NB4 (cell line): ENCODE results near the gene ZSCAN12.
"Not testable (repeated sequence)": the region's sequence is repeated elsewhere in the genome, so short reads cannot be mapped to it uniquely, and the experiment has no call there.

Source experiments
- DNase-seq: peaks from one replicate; pipeline ENCODE4 v3.0.0; 2010; ENCODE audit warnings: low read depth
- H3K4me3 ChIP-seq: one replicate; pipeline ENCODE4 v1.5.1; 2011; ENCODE audit warnings: mild to moderate bottlenecking, low read depth, low read length, moderate library complexity
- MYC ChIP-seq: IDR thresholded peaks from 2 replicates; pipeline ENCODE4 v1.6.1; 2011; ENCODE audit warnings: low read depth, low read length
- POLR2A ChIP-seq: IDR thresholded peaks from 2 replicates; pipeline ENCODE4 v1.6.1; 2011; ENCODE audit warnings: mild to moderate bottlenecking; ENCODE audit not compliant: insufficient read length; ENCODE audit errors: extremely low read depth
- TF ChIP-seq, protein P1 (sequence below): IDR thresholded peaks from 2 replicates; pipeline ENCODE4 v1.6.1; 2011; ENCODE audit warnings: low read depth, low read length
- TF ChIP-seq, protein P2 (sequence below): IDR thresholded peaks from one replicate; pipeline ENCODE4 v1.5.1; 2012; ENCODE audit warnings: low read depth, low read length

The ZSCAN12 gene

DNA sequence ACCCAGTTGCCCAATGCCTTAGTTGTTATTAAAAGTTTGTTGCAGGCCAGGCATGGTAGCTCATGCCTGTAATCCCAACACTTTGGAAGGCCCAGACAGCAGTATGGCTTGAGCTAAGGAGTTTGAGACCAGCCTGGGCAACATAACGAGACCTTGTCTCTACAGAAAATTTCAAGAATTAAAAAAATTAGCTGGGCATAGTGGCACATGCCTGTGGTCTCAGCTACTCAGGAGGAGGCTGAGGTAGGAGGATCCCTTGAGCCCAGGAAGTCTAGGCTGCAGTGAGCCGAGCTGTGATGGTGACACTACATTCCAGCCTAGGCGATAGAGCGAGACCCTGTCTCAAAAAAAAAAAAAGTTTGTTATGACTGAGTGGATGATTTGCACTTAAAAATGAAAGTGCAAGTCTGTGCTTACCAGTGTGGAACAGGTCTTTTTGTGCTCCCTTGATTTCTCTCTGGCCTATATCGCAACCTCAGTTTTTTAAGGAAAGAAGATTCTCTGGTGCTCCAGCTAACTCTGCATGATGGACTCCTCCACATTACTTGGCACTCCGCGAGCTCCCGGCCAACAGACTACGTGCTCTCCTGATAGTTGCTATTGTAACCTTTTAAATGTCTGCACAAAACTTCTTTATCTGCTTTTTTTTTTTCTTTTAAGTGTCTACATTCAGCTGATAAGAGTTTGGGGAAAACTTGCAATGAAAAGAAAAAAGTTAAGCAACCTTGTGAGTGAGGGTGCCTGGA, 27.7 kb downstream of the ZSCAN12 start:
- TF ChIP-seq, protein P1, sequence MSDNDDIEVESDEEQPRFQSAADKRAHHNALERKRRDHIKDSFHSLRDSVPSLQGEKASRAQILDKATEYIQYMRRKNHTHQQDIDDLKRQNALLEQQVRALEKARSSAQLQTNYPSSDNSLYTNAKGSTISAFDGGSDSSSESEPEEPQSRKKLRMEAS, result no peak
- TF ChIP-seq, protein P2, sequence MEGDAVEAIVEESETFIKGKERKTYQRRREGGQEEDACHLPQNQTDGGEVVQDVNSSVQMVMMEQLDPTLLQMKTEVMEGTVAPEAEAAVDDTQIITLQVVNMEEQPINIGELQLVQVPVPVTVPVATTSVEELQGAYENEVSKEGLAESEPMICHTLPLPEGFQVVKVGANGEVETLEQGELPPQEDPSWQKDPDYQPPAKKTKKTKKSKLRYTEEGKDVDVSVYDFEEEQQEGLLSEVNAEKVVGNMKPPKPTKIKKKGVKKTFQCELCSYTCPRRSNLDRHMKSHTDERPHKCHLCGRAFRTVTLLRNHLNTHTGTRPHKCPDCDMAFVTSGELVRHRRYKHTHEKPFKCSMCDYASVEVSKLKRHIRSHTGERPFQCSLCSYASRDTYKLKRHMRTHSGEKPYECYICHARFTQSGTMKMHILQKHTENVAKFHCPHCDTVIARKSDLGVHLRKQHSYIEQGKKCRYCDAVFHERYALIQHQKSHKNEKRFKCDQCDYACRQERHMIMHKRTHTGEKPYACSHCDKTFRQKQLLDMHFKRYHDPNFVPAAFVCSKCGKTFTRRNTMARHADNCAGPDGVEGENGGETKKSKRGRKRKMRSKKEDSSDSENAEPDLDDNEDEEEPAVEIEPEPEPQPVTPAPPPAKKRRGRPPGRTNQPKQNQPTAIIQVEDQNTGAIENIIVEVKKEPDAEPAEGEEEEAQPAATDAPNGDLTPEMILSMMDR, result no peak
- TF ChIP-seq POLR2A (no peak), MYC (no peak)
- DNase-seq, result no peak
- no peak overlapping the region for H3K4me3 ChIP-seq

DNA sequence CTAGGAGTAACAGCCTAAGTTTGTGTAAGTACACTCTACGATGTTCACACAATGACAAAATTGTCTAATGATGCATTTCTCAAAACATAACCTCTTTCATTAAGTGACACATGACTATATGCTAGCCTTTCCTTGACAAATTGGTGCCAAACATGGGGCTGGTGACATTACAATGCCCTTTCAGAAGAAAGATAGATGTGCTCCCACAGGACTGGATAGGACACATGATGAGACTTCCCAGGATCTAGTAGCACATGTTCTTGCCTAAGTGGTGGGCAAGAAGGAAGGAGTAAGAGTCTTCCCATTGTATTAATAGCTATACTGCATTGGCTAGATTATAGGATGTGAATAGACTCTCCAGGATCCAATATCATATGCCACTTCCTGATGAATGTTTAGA, 28.3 kb downstream of the ZSCAN12 start:
- TF ChIP-seq MYC (no peak), POLR2A (no peak)
- TF ChIP-seq, protein P1, result no peak
- TF ChIP-seq, protein P2, result no peak
- no peak for DNase-seq
- H3K4me3 ChIP-seq, result no peak overlapping the region

DNA sequence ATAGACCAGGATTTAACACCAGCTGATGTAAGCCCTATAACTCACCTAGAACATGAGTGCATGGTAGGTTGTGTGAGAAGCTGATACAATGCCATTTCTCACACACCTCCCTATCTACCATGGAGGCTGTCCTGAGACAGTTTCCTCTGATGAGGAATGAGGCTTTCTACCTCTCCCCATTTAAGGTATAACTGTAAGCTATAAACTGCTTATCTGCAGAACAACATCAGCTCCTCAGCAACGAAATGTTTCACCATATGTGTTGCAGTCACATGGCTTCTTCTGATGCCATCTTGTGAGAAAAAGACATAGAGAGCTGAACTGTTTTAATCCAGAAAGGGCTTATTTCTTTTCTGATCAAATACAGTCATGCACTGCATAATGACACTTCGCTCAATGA, 29.1 kb downstream of the ZSCAN12 start:
- no peak for DNase-seq
- H3K4me3 ChIP-seq, result no peak overlapping the region
- TF ChIP-seq POLR2A (no peak), MYC (no peak)
- TF ChIP-seq, protein P2, result no peak
- TF ChIP-seq, protein P1, result no peak

DNA sequence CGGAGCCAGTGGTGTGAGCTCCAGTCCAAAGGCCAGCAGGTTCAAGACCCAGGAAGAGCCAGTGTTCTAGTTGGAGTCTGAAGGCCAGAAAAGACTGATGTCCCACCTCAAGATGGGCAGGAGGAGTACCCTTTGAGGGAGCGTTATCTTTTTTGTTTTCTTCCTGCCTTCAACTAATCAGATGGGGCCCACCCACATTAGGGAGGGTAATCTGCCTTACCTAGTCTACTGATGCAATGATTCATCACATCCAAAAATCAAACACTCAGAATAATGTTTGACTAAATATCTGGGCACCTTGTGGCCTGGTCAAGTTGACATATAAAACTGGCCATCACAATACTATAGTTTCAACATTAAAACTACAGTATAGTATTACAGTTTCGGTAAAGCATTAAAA, 30.1 kb downstream of the ZSCAN12 start:
- no peak overlapping the region for H3K4me3 ChIP-seq
- TF ChIP-seq, protein P1, result no peak
- TF ChIP-seq, protein P2, result no peak
- no peak for TF ChIP-seq MYC
- TF ChIP-seq POLR2A, result no peak
- no peak for DNase-seq

DNA sequence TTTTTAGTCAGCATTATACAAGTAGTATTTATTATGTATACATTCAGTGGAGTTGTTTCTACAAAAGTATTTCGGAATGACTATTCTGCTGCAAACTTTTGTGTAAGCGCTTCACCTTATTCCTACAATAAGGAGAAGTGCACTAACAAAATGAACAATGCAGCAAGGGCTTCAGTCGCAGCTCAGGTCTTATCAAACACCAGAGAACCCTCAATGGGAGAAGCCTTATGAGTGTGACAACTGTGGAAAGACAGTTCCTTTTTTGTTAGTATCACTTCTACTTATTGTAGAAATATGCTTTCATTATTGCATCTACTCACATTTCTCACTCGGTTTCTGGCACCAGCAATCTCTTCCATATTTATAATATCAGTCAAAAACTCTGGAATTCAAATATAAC, 31.0 kb downstream of the ZSCAN12 start:
- peak; percentile 37 for DNase-seq
- no peak overlapping the region for H3K4me3 ChIP-seq
- TF ChIP-seq, protein P2, result no peak
- TF ChIP-seq POLR2A, result no peak
- TF ChIP-seq, protein P1, result no peak
- no peak for TF ChIP-seq MYC

DNA sequence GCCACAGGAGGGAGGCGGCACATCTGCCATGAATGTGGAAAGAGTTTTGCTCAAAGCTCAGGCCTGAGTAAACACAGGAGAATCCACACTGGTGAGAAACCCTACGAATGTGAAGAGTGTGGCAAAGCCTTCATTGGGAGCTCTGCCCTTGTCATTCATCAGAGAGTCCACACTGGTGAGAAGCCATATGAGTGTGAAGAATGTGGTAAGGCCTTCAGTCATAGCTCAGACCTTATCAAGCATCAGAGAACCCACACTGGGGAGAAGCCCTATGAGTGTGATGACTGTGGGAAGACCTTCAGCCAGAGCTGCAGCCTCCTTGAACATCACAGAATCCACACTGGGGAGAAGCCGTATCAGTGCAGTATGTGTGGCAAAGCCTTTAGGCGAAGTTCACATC, 34.0 kb downstream of the ZSCAN12 start:
- DNase-seq, H3K4me3 ChIP-seq: not testable (repeated sequence)
